ENCODE data around the gene MR1.

The MR1 gene

GRCh38 chr1:181092883-181093458 lies 59.2 kb downstream of the MR1 start:
- no peak for DNase-seq

GRCh38 chr1:181094416-181095212 lies 60.8 kb downstream of the MR1 start:
- no peak for DNase-seq

GRCh38 chr1:181095260-181095659 lies 61.5 kb downstream of the MR1 start:
- no peak for DNase-seq

GRCh38 chr1:181095763-181096184 lies 62.0 kb downstream of the MR1 start:
- no peak for DNase-seq

- DNase-seq = no peak
Measured at GRCh38 chr1:181097242-181097641, 63.5 kb downstream of the MR1 start.

GRCh38 chr1:181099152-181100014 lies 65.6 kb downstream of the MR1 start:
- DNase-seq = no peak

- no peak for DNase-seq
Measured at GRCh38 chr1:181100015-181100905, 66.5 kb downstream of the MR1 start.

- DNase-seq = no peak
Measured at GRCh38 chr1:181100934-181101333, 67.2 kb downstream of the MR1 start.

- peak; percentile 27 to 44 for DNase-seq
Measured at GRCh38 chr1:181101581-181102226, 67.9 kb downstream of the MR1 start.

- DNase-seq = no peak
Measured at GRCh38 chr1:181102841-181103240, 69.1 kb downstream of the MR1 start.

- no peak for DNase-seq
Measured at GRCh38 chr1:181103399-181103798, 69.6 kb downstream of the MR1 start.

- no peak for DNase-seq
Measured at GRCh38 chr1:181104042-181104789, 70.4 kb downstream of the MR1 start.

- no peak for DNase-seq
Measured at GRCh38 chr1:181104790-181105133, 71.0 kb downstream of the MR1 start.

- DNase-seq = peak; percentile 76 to 80
Measured at GRCh38 chr1:181105134-181106021, 71.6 kb downstream of the MR1 start.

- no peak for DNase-seq
Measured at GRCh38 chr1:181106022-181106312, 72.2 kb downstream of the MR1 start.

GRCh38 chr1:181106479-181106878 lies 72.7 kb downstream of the MR1 start:
- DNase-seq = no peak

- no peak for DNase-seq
Measured at GRCh38 chr1:181107711-181108110, 73.9 kb downstream of the MR1 start.

- DNase-seq = no peak
Measured at GRCh38 chr1:181108304-181108867, 74.6 kb downstream of the MR1 start.

- no peak for DNase-seq
Measured at GRCh38 chr1:181110013-181110412, 76.2 kb downstream of the MR1 start.

Measured in Kasumi-1 (cell line).